HCT116 (cell line): ENCODE measurements around the gene PRR36. TPM values are rescaled to one million over a fixed set of nuclear protein-coding genes. Genes with fewer than 3 reads are reported as not detected.

ENCODE experiments used
- ATAC-seq: fragments of 200-7000 bp; cut with Tn5 transposase; 2 replicates; pipeline ENCODE4 v1.9.1; 2020; ENCODE audit warnings: mild to moderate bottlenecking, moderate library complexity
- BruUV-seq: library from RNA; stranded (reverse); fragments of 400-500 nt; replicated peaks from 2 replicates; lab custom pipeline; 2021; lab: Mats Ljungman, UMichigan
- CTCF ChIA-PET: fragments of 300-600 bp; sonication (Branson Sonifier 250); formaldehyde crosslinking; loops from one replicate; lab custom pipeline; 2021; ENCODE audit warnings: antibody characterized with exemption; lab: Charles Lee
- POLR2A ChIA-PET: fragments of 300-600, 350-600 bp; sonication (Branson Sonifier 250); formaldehyde crosslinking; loops from one replicate; lab custom pipeline; 2021; ENCODE audit warnings: antibody characterized with exemption; lab: Charles Lee
- RAD21 ChIA-PET, 2 experiments: fragments of 300-600 bp; sonication (Branson Sonifier 250); formaldehyde crosslinking; loops; one replicate each; lab custom pipeline; 2023; ENCODE audit warnings: low total read pairs in 2 of 2; ENCODE audit not compliant: uncharacterized antibody in 2 of 2, unreplicated experiment in 2 of 2, low non-redundant PET in 1 of 2; lab: Charles Lee
- DNase-seq: peaks from one replicate; pipeline ENCODE4 v3.0.0-alpha.2; 2010; ENCODE audit warnings: low read depth, low spot score
- H2AFZ ChIP-seq: fragments of 200-600 bp; shearing (Covaris generic), sonication (generic); 2 replicates; pipeline ENCODE4 v1.6.1; 2017; ENCODE audit warnings: low read depth, mixed run types, mixed read lengths, antibody characterized with exemption, low read length; ENCODE audit not compliant: poor library complexity, severe bottlenecking
- H3K27ac ChIP-seq: 2 replicates; pipeline ENCODE4 v1.5.1; 2012; ENCODE audit warnings: low read depth, low read length
- H3K27me3 ChIP-seq: fragments of 200-600 bp; sonication (generic); 2 replicates; pipeline ENCODE4 v1.6.1; 2016; ENCODE audit warnings: mixed run types, low read length, mixed read lengths; ENCODE audit not compliant: insufficient read depth
- H3K36me3 ChIP-seq, 2 experiments: fragments of 200-500 bp in 1 of 2; fragments of 200-600 bp in 1 of 2; sonication (Bioruptor generic) in 1 of 2; sonication (generic) in 1 of 2; 2 replicates each; pipeline versions ENCODE4 v1.5.1 to v1.6.1; 2014 to 2016; ENCODE audit warnings: low read length in 2 of 2, inconsistent platforms in 1 of 2, mixed read lengths in 1 of 2, mixed run types in 1 of 2; ENCODE audit not compliant: insufficient read depth in 2 of 2, control insufficient read depth in 1 of 2
- H3K4me1 ChIP-seq, 2 experiments: fragments of 200-600 bp in 1 of 2; sonication (generic) in 1 of 2; 2 replicates each; pipeline versions ENCODE4 v1.5.1 to v1.6.1; 2012 to 2017; ENCODE audit warnings: low read length in 2 of 2, inconsistent platforms in 1 of 2, mild to moderate bottlenecking in 1 of 2, mixed read lengths in 1 of 2, mixed run types in 1 of 2, moderate library complexity in 1 of 2; ENCODE audit not compliant: insufficient read depth in 2 of 2, control insufficient read depth in 1 of 2
- H3K4me2 ChIP-seq: fragments of 200-600 bp; sonication (generic); 2 replicates; pipeline ENCODE4 v1.6.1; 2017; ENCODE audit warnings: mixed run types, low read length, mixed read lengths
- H3K4me3 ChIP-seq, 2 experiments: fragments of 200-600 bp in 1 of 2; sonication (generic) in 1 of 2; replicated peaks in 1 of 2; 2 replicates each; pipeline ENCODE4 v1.5.1; 2011 to 2016; ENCODE audit warnings: low read length in 2 of 2, control low read depth in 1 of 2, low read depth in 1 of 2, mild to moderate bottlenecking in 1 of 2, mixed read lengths in 1 of 2, mixed run types in 1 of 2
- H3K79me2 ChIP-seq: fragments of 200-600 bp; sonication (generic); 2 replicates; pipeline ENCODE4 v1.6.1; 2017; ENCODE audit warnings: mild to moderate bottlenecking, mixed run types, low read length, moderate library complexity, mixed read lengths; ENCODE audit not compliant: insufficient read depth
- H3K9ac ChIP-seq: fragments of 200-600 bp; sonication (generic); 2 replicates; pipeline ENCODE4 v1.6.1; 2016; ENCODE audit warnings: low read length, mixed read lengths
- H3K9me2 ChIP-seq: fragments of 200-600 bp; sonication (generic), shearing (Covaris generic); 2 replicates; pipeline ENCODE4 v1.6.1; 2017; ENCODE audit warnings: mixed run types, mild to moderate bottlenecking, moderate library complexity; ENCODE audit not compliant: insufficient read depth
- H3K9me3 ChIP-seq, 2 experiments: fragments of 200-500 bp in 1 of 2; fragments of 200-600 bp in 1 of 2; sonication (Bioruptor generic) in 1 of 2; sonication (generic) in 1 of 2; 2 replicates each; pipeline ENCODE4 v1.6.1; 2014 to 2017; ENCODE audit warnings: low read length in 2 of 2, mixed read lengths in 2 of 2, inconsistent platforms in 1 of 2, low read depth in 1 of 2, mild to moderate bottlenecking in 1 of 2, mixed run types in 1 of 2, moderate library complexity in 1 of 2; ENCODE audit not compliant: control insufficient read depth in 1 of 2, insufficient read depth in 1 of 2
- H4K20me1 ChIP-seq: fragments of 200-600 bp; sonication (generic), shearing (Covaris generic); 2 replicates; pipeline ENCODE4 v1.6.1; 2017; ENCODE audit warnings: mixed run types, mild to moderate bottlenecking, moderate library complexity; ENCODE audit not compliant: insufficient read depth
- EGR1 ChIP-seq: IDR thresholded peaks from 2 replicates; pipeline ENCODE4 v1.6.1; 2012; ENCODE audit warnings: low read depth
- EZH2 ChIP-seq: fragments of 200-600 bp; sonication (generic); IDR thresholded peaks from 2 replicates; pipeline ENCODE4 v1.6.1; 2017; ENCODE audit warnings: antibody characterized with exemption, mixed run types
- FOSL1 ChIP-seq: IDR thresholded peaks from 2 replicates; pipeline ENCODE4 v1.6.1; 2012; ENCODE audit warnings: low read depth
- POLR2A ChIP-seq: IDR thresholded peaks from 2 replicates; pipeline ENCODE4 v1.7.0; 2011; ENCODE audit warnings: borderline replicate concordance; ENCODE audit not compliant: insufficient read depth, insufficient read length; ENCODE audit errors: extremely low read depth
- POLR2AphosphoS5 ChIP-seq: IDR thresholded peaks from 2 replicates; pipeline ENCODE4 v1.6.1; 2011; ENCODE audit warnings: mild to moderate bottlenecking, low read depth, low read length, moderate library complexity
- REST ChIP-seq: IDR thresholded peaks from 2 replicates; pipeline ENCODE4 v1.6.1; 2012; ENCODE audit warnings: low read depth
- YY1 ChIP-seq: IDR thresholded peaks from 2 replicates; pipeline ENCODE4 v1.6.1; 2011; ENCODE audit warnings: low read length, low read depth, moderate library complexity, mild to moderate bottlenecking; ENCODE audit not compliant: insufficient replicate concordance; ENCODE audit errors: extremely low read depth
- ZBTB33 ChIP-seq: IDR thresholded peaks from 2 replicates; pipeline ENCODE4 v1.6.1; 2011; ENCODE audit warnings: mild to moderate bottlenecking, low read length, moderate library complexity; ENCODE audit not compliant: insufficient replicate concordance; ENCODE audit errors: extremely low read depth
- ZNF274 ChIP-seq: fragments of 200-500 bp; sonication (Bioruptor generic); IDR thresholded peaks from 2 replicates; pipeline ENCODE4 v1.6.1; 2014; ENCODE audit warnings: mild to moderate bottlenecking, low read depth, low read length, inconsistent platforms
- intact Hi-C: fragments of 100-400 bp; cut with micrococcal nuclease; formaldehyde crosslinking; loops from 2 replicates; pipeline ENCODE4 v1.10.0; 2022
- total RNA-seq: library from RNA; stranded (reverse); gene quantifications from one replicate; pipeline ENCODE4 v1.2.1, GENCODE V29; 2021; ENCODE audit not compliant: unreplicated experiment

PRR36 gene
- total RNA-seq, 1 experiment from 2014 or later, result 7.5 TPM

- no peak for DNase-seq
Observed at GRCh38 chr19:7860714-7861618, 13.2 kb downstream of the PRR36 start.

More at GRCh38 chr19:7860714-7861618, 13.2 kb downstream of the PRR36 start:
- ChIA-PET CTCF (interaction anchor here (1.0 to 1.9 kb wide), 4 partner anchors 8 to 43 kb away, joined by 3 to 11 read pairs (median 4); partner anchors contain the start of gene MAP2K7), POLR2A (interaction anchor here (0.6 kb wide), 1 partner anchor 59 kb away, joined by 3 read pairs; the partner anchor contains the start of gene SNAPC2)
- Histone ChIP-seq H3K27me3 (no peaks in the 10 kb centered on the region), H4K20me1 (no peaks in the 10 kb centered on the region), H3K4me3 (no peak overlapping the region), H3K36me3 (no peaks in the 10 kb centered on the region), H3K9me2 (no peaks in the 10 kb centered on the region), H2AFZ (no peak overlapping the region), H3K4me2 (no peak overlapping the region)
- no peak for ATAC-seq
- TF ChIP-seq ZBTB33 (no peak), POLR2A (no peak), EZH2 (no peak), FOSL1 (no peak), EGR1 (no peak), POLR2AphosphoS5 (no peak), REST (no peak), ZNF274 (no peak), YY1 (no peak)
- TF ChIP-seq, all 23 proteins: peak for 0
- BruUV-seq, result no TSS peak
- RAD21 ChIA-PET, result no interaction called here
- Histone ChIP-seq H3K9ac (no peak overlapping the region), H3K9me3 (no peaks in the 10 kb centered on the region), H3K79me2 (no peaks in the 10 kb centered on the region), H3K4me1 (peaks cover 0 to 18% of the 10 kb centered on the region in 2 experiments; a peak in 1 of 4 replicates), H3K27ac (peak overlapping the region; percentile 17; the same call in 1 of the 2 replicates)
- intact Hi-C loops, result no loop called here
